MCF 10A (cell line): ENCODE results near the gene PARD3B. TPM values are rescaled to one million over a fixed set of nuclear protein-coding genes. Genes with fewer than 3 reads are reported as not detected.

ENCODE experiments used
- BruUV-seq: library from RNA; stranded (reverse); fragments of 400-500 nt; replicated peaks from 2 replicates; lab custom pipeline; 2021; lab: Mats Ljungman, UMichigan
- CTCF ChIA-PET: fragments of 300-600 bp; sonication (Branson Sonifier 250); formaldehyde crosslinking; extraction: SDS; loops from one replicate; lab custom pipeline; 2021; ENCODE audit warnings: antibody characterized with exemption, inconsistent platforms; lab: Yijun Ruan, JAX
- POLR2A ChIA-PET: fragments of 300-600, 350-650 bp; sonication (Branson Sonifier 250); formaldehyde crosslinking; extraction: SDS; loops from one replicate; lab custom pipeline; 2020; ENCODE audit warnings: antibody characterized with exemption, inconsistent platforms; lab: Yijun Ruan, JAX
- DNase-seq: peaks from one replicate; pipeline ENCODE4 v3.0.0-alpha.2; 2018; ENCODE audit not compliant: unreplicated experiment
- H3K27ac Mint-ChIP-seq: one replicate; pipeline ENCODE4 v1.8.0; 2022; ENCODE audit warnings: mild to moderate bottlenecking, low read depth, mixed read lengths; ENCODE audit not compliant: unreplicated experiment
- H3K27me3 Mint-ChIP-seq: one replicate; pipeline ENCODE4 v1.8.0; 2022; ENCODE audit warnings: mixed read lengths; ENCODE audit not compliant: insufficient read depth, unreplicated experiment
- H3K36me3 Mint-ChIP-seq: one replicate; pipeline ENCODE4 v1.8.0; 2022; ENCODE audit warnings: mild to moderate bottlenecking, moderate library complexity, mixed read lengths; ENCODE audit not compliant: insufficient read depth, unreplicated experiment
- H3K4me1 Mint-ChIP-seq: one replicate; pipeline ENCODE4 v1.8.0; 2022; ENCODE audit warnings: mixed read lengths; ENCODE audit not compliant: insufficient read depth, unreplicated experiment
- H3K4me3 Mint-ChIP-seq: one replicate; pipeline ENCODE4 v1.8.0; 2022; ENCODE audit warnings: mild to moderate bottlenecking, moderate library complexity, mixed read lengths; ENCODE audit not compliant: unreplicated experiment
- H3K9me3 Mint-ChIP-seq: one replicate; pipeline ENCODE4 v1.8.0; 2022; ENCODE audit warnings: mixed read lengths; ENCODE audit not compliant: unreplicated experiment
- intact Hi-C: fragments of 100-400 bp; cut with micrococcal nuclease; formaldehyde crosslinking; loops from 2 replicates; pipeline ENCODE4 v1.14.1; 2022
- total RNA-seq: library from RNA; stranded (reverse); gene quantifications from 2 replicates; pipeline ENCODE4 v1.2.3, GENCODE V29; 2022
- TF ChIP-seq, protein P1 (sequence below): fragments of 200-600 bp; IDR thresholded peaks from one replicate; pipeline ENCODE4 v1.8.0; 2022; ENCODE audit warnings: antibody characterized with exemption, mild to moderate bottlenecking; ENCODE audit not compliant: unreplicated experiment

The PARD3B gene
- total RNA-seq, 1 experiment from 2014 or later = 11.6 TPM

DNA sequence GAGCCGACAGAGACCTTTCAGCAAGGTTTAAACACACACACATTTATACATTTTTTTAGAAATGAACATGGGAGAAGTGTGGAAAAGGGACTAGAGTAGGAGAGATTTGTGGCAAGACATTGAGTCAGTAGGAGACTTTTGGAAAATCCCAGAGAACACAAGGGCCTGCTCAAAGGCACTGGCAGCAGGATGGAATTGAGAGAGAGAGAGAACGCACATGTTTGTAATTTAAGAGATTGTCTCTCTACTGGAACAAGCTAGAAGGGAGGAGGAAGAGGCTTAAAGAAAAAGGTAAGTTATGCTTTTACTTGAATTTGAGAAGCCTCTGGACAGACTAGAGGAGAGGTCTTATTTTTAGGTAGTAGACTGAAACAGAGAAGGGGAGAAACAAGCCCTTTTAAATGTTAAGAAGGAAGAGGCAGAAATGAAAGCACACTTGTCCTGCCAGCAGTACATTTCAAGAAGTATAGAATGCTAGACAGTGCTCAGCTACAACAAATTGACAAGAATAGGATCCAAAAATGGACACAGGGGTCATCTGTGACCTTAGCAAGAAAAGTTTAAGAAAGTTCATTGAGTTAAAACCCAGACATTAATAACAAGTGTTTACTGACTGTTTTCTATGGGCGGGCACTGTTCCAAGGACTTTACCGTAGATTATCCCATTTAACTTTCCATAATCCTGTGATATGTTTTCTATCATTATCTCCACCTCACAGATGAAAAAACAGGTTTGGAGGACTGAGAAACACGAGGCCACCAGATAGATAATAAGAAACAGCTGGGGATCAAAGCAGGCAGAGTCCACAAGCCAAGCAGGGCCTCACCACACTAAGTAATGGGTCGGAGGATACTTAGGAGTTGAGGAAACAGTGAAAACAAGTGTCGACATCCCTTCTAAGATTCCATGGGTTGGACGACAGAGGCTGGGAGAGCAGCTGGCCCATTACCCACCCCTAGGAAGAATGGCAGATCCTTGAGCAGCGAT is 830.5 kb downstream of the PARD3B start:
- ChIA-PET CTCF (interaction anchor here (0.7 kb wide), 1 partner anchor 15 kb away, joined by 4 read pairs; no protein-coding TSS in a partner anchor), POLR2A (no interaction called here)
- no peaks in the 10 kb centered on the region for H3K9me3 Mint-ChIP-seq
- H3K27ac Mint-ChIP-seq = no peak overlapping the region
- DNase-seq = no peak
- H3K4me1 Mint-ChIP-seq = no peaks in the 10 kb centered on the region
- TF ChIP-seq, protein P1, sequence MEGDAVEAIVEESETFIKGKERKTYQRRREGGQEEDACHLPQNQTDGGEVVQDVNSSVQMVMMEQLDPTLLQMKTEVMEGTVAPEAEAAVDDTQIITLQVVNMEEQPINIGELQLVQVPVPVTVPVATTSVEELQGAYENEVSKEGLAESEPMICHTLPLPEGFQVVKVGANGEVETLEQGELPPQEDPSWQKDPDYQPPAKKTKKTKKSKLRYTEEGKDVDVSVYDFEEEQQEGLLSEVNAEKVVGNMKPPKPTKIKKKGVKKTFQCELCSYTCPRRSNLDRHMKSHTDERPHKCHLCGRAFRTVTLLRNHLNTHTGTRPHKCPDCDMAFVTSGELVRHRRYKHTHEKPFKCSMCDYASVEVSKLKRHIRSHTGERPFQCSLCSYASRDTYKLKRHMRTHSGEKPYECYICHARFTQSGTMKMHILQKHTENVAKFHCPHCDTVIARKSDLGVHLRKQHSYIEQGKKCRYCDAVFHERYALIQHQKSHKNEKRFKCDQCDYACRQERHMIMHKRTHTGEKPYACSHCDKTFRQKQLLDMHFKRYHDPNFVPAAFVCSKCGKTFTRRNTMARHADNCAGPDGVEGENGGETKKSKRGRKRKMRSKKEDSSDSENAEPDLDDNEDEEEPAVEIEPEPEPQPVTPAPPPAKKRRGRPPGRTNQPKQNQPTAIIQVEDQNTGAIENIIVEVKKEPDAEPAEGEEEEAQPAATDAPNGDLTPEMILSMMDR = no peak
- no peaks in the 10 kb centered on the region for H3K36me3 Mint-ChIP-seq
- no peak overlapping the region for H3K4me3 Mint-ChIP-seq
- no peaks in the 10 kb centered on the region for H3K27me3 Mint-ChIP-seq
- BruUV-seq = no TSS peak
- intact Hi-C loops = no loop called here

DNA sequence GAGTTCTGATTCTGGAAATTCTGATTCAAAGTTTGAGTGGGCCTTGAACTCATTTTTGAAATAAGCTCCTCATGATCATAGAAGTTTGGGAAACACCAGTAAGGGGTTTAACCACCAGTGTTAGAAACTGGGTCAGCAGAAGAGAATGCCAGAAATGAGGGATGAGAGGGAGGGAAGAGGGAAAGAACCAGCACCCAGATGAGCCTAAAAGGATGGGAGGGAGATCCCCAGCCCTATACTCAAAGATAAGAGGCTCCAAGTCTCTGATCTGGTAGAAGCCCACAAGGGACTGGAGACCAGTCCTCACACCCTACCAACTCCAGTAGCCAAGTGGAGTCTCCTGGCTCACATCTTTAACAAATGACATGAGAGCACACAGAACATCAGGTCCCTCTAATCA is 832.0 kb downstream of the PARD3B start:
- H3K4me3 Mint-ChIP-seq = no peak overlapping the region
- H3K9me3 Mint-ChIP-seq = no peaks in the 10 kb centered on the region
- H3K4me1 Mint-ChIP-seq = no peaks in the 10 kb centered on the region
- no peak overlapping the region for H3K27ac Mint-ChIP-seq
- no peaks in the 10 kb centered on the region for H3K27me3 Mint-ChIP-seq
- H3K36me3 Mint-ChIP-seq = no peaks in the 10 kb centered on the region
- no TSS peak for BruUV-seq
- CTCF ChIA-PET = interaction anchor here (0.9 kb wide), 1 partner anchor 298 kb away, joined by 3 read pairs; no protein-coding TSS in a partner anchor
- POLR2A ChIA-PET = no interaction called here
- TF ChIP-seq, protein P1 = no peak
- intact Hi-C loops = no loop called here
- DNase-seq = no peak

DNA sequence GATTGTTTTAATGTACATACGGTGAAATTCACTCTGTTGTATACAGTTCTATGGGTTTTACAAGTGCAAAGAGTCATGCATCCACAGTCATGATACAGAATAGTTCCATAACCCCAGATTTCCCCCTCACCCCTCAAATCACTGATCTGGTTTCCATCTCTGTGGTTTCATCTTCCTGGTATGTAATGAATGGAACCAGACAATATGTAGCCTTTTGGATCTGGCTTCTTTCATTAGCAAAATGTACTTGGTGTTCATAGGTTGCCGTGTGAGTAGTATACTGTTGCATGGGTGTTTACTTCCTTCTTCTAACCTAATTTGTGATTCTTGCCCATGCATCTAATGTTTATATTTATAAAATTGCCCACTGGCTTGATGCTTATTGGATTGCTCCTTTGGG is 838.3 kb downstream of the PARD3B start:
- ChIA-PET POLR2A (no interaction called here), CTCF (no interaction called here)
- intact Hi-C loops = no loop called here
- Mint-ChIP-seq H3K4me3 (no peak overlapping the region), H3K36me3 (no peaks in the 10 kb centered on the region), H3K4me1 (no peaks in the 10 kb centered on the region), H3K27ac (no peak overlapping the region), H3K9me3 (no peaks in the 10 kb centered on the region), H3K27me3 (no peaks in the 10 kb centered on the region)
- DNase-seq = no peak
- TF ChIP-seq, protein P1 = no peak
- BruUV-seq = no TSS peak

DNA sequence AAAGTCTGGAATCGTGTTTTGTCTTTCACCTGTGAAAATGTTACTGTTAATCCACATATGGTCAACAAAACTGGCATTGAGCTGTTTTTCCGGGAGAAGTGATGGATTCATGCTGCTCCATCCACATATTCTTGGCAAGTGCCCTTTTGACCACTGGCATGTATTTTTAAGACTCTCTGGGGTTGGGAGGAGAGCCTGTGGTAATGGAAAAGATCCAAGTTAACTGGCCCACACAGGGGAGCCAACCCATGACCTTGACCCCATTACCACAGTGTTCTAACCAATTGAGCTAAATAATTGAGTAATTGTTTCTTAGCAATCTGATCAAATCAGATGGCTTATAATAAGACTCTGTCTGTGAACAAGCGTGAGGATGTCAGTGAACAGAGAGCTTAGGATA is 840.8 kb downstream of the PARD3B start:
- Mint-ChIP-seq H3K36me3 (no peaks in the 10 kb centered on the region), H3K4me3 (no peak overlapping the region), H3K27ac (no peak overlapping the region), H3K27me3 (no peaks in the 10 kb centered on the region), H3K9me3 (no peaks in the 10 kb centered on the region), H3K4me1 (no peaks in the 10 kb centered on the region)
- no TSS peak for BruUV-seq
- ChIA-PET POLR2A (interaction anchor here (1.4 kb wide), 1 partner anchor 9 kb away, joined by 3 read pairs; no protein-coding TSS in a partner anchor), CTCF (interaction anchor here (1.1 to 1.5 kb wide), 2 partner anchors 26 to 294 kb away, joined by 4 read pairs; no protein-coding TSS in a partner anchor)
- intact Hi-C loops = no loop called here
- TF ChIP-seq, protein P1 = no peak
- peak; percentile 9 for DNase-seq
